Mucosa of stomach (tissue), 1 donor: ENCODE measurements around the gene ALKBH5.
"Not testable (repeated sequence)": the region's sequence is repeated elsewhere in the genome, so short reads cannot be mapped to it uniquely, and the experiment has no call there.

ENCODE experiments used
- H3K27me3 ChIP-seq: one replicate; pipeline ENCODE4 v1.7.0; 2013; ENCODE audit warnings: mild to moderate bottlenecking, low read length; ENCODE audit not compliant: control insufficient read depth, insufficient read depth
- H3K36me3 ChIP-seq: one replicate; pipeline ENCODE4 v1.7.0; 2013; ENCODE audit warnings: low read length; ENCODE audit not compliant: control insufficient read depth, insufficient read depth
- H3K4me1 ChIP-seq: one replicate; pipeline ENCODE4 v1.7.0; 2013; ENCODE audit warnings: mild to moderate bottlenecking, low read length; ENCODE audit not compliant: control insufficient read depth, insufficient read depth
- H3K4me3 ChIP-seq: one replicate; pipeline ENCODE4 v1.7.0; 2013; ENCODE audit warnings: low read length
- H3K9ac ChIP-seq: one replicate; pipeline ENCODE4 v1.7.0; 2013; ENCODE audit warnings: mild to moderate bottlenecking, low read length, moderate library complexity
- H3K9me3 ChIP-seq: one replicate; pipeline ENCODE4 v1.7.0; 2013; ENCODE audit warnings: mild to moderate bottlenecking, low read length, moderate library complexity; ENCODE audit not compliant: control insufficient read depth
- donor health status: Pancreatic carcinoma.

ALKBH5 gene

DNA sequence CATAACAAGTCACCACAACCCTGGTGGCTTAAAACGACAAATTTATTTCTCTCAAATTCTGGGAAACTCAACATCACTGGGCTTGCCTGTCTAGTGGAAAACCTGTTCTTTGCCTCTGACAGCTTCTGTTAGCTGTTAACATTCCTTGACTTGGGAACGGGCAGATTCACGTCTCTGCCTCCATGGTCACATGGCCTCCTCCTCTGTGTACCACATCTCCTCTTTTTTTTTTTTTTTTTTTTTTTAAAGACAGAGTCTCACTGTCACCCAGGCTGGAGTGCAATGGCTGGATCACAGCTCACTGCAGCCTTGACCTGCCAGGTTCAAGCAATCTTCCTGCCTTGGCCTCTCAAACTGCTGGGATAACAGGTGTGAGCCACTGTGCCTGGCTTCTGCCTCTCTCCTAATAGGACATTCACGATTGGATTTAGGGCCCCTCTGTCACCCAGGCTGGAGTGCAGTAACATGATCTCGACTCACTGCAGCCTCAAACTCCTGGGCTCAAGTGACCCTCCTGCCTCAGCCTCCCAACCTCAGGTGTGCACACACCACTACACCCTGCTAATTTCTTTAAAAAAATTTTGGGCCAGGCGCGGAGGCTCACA, 30.1 kb downstream of the ALKBH5 start:
- Histone ChIP-seq H3K4me3 (no peak overlapping the region), H3K9me3 (no peaks in the 10 kb centered on the region), H3K36me3 (peaks cover 18% of the 10 kb centered on the region), H3K9ac (no peak overlapping the region), H3K27me3 (no peaks in the 10 kb centered on the region), H3K4me1 (no peaks in the 10 kb centered on the region)

GRCh38 chr17:18216906-18217305, 33.3 kb downstream of the ALKBH5 start:
- H3K27me3 ChIP-seq, H3K36me3 ChIP-seq, H3K9me3 ChIP-seq, H3K9ac ChIP-seq, H3K4me1 ChIP-seq, H3K4me3 ChIP-seq: not testable (repeated sequence)

- H3K9ac ChIP-seq: no peak overlapping the region
- H3K9me3 ChIP-seq: no peaks in the 10 kb centered on the region
- H3K27me3 ChIP-seq: no peaks in the 10 kb centered on the region
- no peak overlapping the region for H3K4me3 ChIP-seq
- no peaks in the 10 kb centered on the region for H3K36me3 ChIP-seq
- H3K4me1 ChIP-seq: no peaks in the 10 kb centered on the region
These were observed 33.9 kb downstream of the ALKBH5 start for GRCh38 chr17:18217412-18218015.

- Histone ChIP-seq H3K4me1 (no peaks in the 10 kb centered on the region), H3K9ac (no peak overlapping the region), H3K36me3 (no peaks in the 10 kb centered on the region), H3K9me3 (no peaks in the 10 kb centered on the region), H3K27me3 (no peaks in the 10 kb centered on the region), H3K4me3 (no peak overlapping the region)
These were observed 35.3 kb downstream of the ALKBH5 start for GRCh38 chr17:18218756-18219415.

GRCh38 chr17:18224053-18224386, 40.4 kb downstream of the ALKBH5 start:
- H3K9ac ChIP-seq: no peak overlapping the region
- no peak overlapping the region for H3K4me3 ChIP-seq

GRCh38 chr17:18224387-18225120, 40.9 kb downstream of the ALKBH5 start:
- Histone ChIP-seq H3K27me3 (no peaks in the 10 kb centered on the region), H3K9ac (no peak overlapping the region), H3K9me3 (no peaks in the 10 kb centered on the region), H3K4me1 (peaks cover 17% of the 10 kb centered on the region), H3K4me3 (no peak overlapping the region), H3K36me3 (no peaks in the 10 kb centered on the region)

More at GRCh38 chr17:18224053-18224386, 40.4 kb downstream of the ALKBH5 start:
- Histone ChIP-seq H3K27me3 (no peaks in the 10 kb centered on the region), H3K9me3 (no peaks in the 10 kb centered on the region), H3K36me3 (no peaks in the 10 kb centered on the region), H3K4me1 (peaks cover 17% of the 10 kb centered on the region)

DNA sequence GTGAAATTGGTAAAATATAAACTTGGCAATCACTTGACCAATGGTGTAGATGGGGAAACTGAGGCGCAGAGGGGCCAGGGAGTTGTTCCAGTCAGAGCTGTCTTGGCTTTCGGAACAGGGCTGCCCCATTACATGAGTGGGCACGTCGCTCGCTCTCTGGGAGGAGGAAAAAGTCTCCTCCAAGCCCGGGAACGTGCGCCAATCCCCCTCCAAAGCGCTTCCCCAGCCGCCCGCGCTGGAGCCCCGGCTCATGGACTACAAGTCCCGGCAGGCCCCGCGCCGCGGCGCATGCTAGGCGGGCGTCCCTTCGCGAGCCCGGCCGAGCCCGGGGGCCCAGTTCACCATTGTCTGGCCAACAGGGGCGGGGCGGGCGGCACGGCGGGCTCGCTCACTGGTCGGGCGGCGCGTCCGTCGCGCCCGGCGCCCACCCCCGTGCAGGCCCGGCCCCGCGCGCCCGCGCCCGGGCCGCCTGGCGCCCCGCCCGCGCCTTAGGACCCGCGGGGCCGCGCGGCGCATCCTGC, 41.6 kb downstream of the ALKBH5 start, which contains the start of gene LLGL1:
Gene LLGL1, plus strand, starts transcription at position 515 of the 521 bp plus-strand sequence. CDS start 48 bp downstream, outside the sequence.
- Histone ChIP-seq H3K27me3 (no peaks in the 10 kb centered on the region), H3K9me3 (no peaks in the 10 kb centered on the region), H3K9ac (peak within 1 kb of the TSS; percentile 77), H3K36me3 (no peaks in the 10 kb centered on the region), H3K4me1 (peaks cover 17% of the 10 kb centered on the region), H3K4me3 (peak within 1 kb of the TSS; percentile 67)

- H3K9me3 ChIP-seq: no peaks in the 10 kb centered on the region
- H3K4me3 ChIP-seq: peak overlapping the region; percentile 67
- no peaks in the 10 kb centered on the region for H3K27me3 ChIP-seq
- no peaks in the 10 kb centered on the region for H3K36me3 ChIP-seq
- peak overlapping the region; percentile 77 for H3K9ac ChIP-seq
- peaks cover 17% of the 10 kb centered on the region for H3K4me1 ChIP-seq
These were observed 42.1 kb downstream of the ALKBH5 start for GRCh38 chr17:18225642-18226283.

- H3K9ac ChIP-seq: peak overlapping the region; percentile 77
- H3K4me3 ChIP-seq: peak overlapping the region; percentile 67
- no peaks in the 10 kb centered on the region for H3K27me3 ChIP-seq
- no peaks in the 10 kb centered on the region for H3K9me3 ChIP-seq
- H3K4me1 ChIP-seq: peaks cover 17% of the 10 kb centered on the region
- H3K36me3 ChIP-seq: no peaks in the 10 kb centered on the region
These were observed 42.8 kb downstream of the ALKBH5 start for GRCh38 chr17:18226284-18226945.

DNA sequence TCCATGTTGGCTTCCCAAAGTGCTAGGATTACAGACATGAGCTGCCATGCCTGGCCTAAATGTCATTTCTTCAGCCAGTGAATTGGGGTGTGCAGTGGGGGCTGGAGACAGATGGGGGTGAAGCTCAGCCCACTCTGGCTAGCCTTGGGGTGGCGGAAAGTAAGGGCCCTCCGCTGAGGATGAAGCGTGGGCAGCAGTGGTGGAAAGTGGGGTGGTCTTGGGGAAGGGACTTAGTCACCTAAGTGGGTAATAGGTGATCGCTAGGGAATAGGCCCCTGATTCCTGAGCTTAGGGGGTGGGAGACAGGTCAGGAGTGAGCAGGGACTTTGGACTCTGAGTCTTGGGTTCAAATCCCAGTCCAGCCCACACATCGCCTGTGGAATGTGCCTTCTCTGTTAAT, 44.0 kb downstream of the ALKBH5 start:
- Histone ChIP-seq H3K4me3 (no peak overlapping the region), H3K9ac (no peak overlapping the region), H3K9me3 (no peaks in the 10 kb centered on the region), H3K4me1 (peaks cover 17% of the 10 kb centered on the region), H3K36me3 (no peaks in the 10 kb centered on the region), H3K27me3 (no peaks in the 10 kb centered on the region)

- no peaks in the 10 kb centered on the region for H3K27me3 ChIP-seq
- no peaks in the 10 kb centered on the region for H3K36me3 ChIP-seq
- H3K4me1 ChIP-seq: peaks cover 17% of the 10 kb centered on the region
- no peaks in the 10 kb centered on the region for H3K9me3 ChIP-seq
- H3K4me3 ChIP-seq: no peak overlapping the region
- no peak overlapping the region for H3K9ac ChIP-seq
These were observed 44.6 kb downstream of the ALKBH5 start for GRCh38 chr17:18228176-18228682.
